Activated CD8-positive, alpha-beta memory T cell treated with anti-CD3 and anti-CD28 coated beads, Interleukin-2, amount 10 ng/mL, durations not matched to agents 7 days and 5 days (primary cell): ENCODE data around the gene BTF3. TPM values are rescaled to one million over a fixed set of nuclear protein-coding genes. Genes with fewer than 3 reads are reported as not detected.
"Not testable (repeated sequence)": the region's sequence is repeated elsewhere in the genome, so short reads cannot be mapped to it uniquely, and the experiment has no call there.

ENCODE experiments used
- ATAC-seq: fragments of 150-1000 bp; cut with Tn5 transposase; one replicate; pipeline ENCODE4 v1.10.0; 2021; ENCODE audit warnings: moderate library complexity
- CTCF ChIA-PET: fragments of 350-600 bp; sonication (Branson Sonifier 250); formaldehyde crosslinking; loops from one replicate; lab custom pipeline; 2021; ENCODE audit warnings: antibody characterized with exemption; lab: Charles Lee
- DNase-seq: peaks from one replicate; pipeline ENCODE4 v3.0.0-alpha.2; 2020
- H3K27ac Mint-ChIP-seq: one replicate; pipeline ENCODE4 v1.8.0; 2021; ENCODE audit warnings: mild to moderate bottlenecking, mixed read lengths
- H3K27me3 Mint-ChIP-seq: one replicate; pipeline ENCODE4 v1.8.0; 2021; ENCODE audit warnings: mixed read lengths
- H3K36me3 Mint-ChIP-seq: one replicate; pipeline ENCODE4 v1.8.0; 2021; ENCODE audit warnings: mild to moderate bottlenecking, mixed read lengths
- H3K4me1 Mint-ChIP-seq: one replicate; pipeline ENCODE4 v1.8.0; 2021; ENCODE audit warnings: mixed read lengths
- H3K4me3 Mint-ChIP-seq: one replicate; pipeline ENCODE4 v1.8.0; 2021; ENCODE audit warnings: mild to moderate bottlenecking, moderate library complexity, mixed read lengths
- H3K9me3 Mint-ChIP-seq: one replicate; pipeline ENCODE4 v1.8.0; 2022; ENCODE audit warnings: low read depth, mixed read lengths
- total RNA-seq, 2 experiments: library from RNA; stranded (reverse); gene quantifications; one replicate each; pipeline ENCODE4 v1.2.3, GENCODE V29; 2021

Gene BTF3
- 100 to 1,000 TPM; 601 to 785 TPM for total RNA-seq

GRCh38 chr5:73498057-73498992, at the start of gene BTF3:
Gene BTF3 (plus strand): TSS chr5:73498442. CDS start chr5:73498668, 226 bp downstream.
- CTCF ChIA-PET = interaction anchor here (0.9 to 6.5 kb wide), 5 partner anchors 13 to 93 kb away, joined by 3 to 33 read pairs (median 5); partner anchors contain the start of gene FOXD1
- Mint-ChIP-seq H3K4me1 (peaks cover 38% of the 10 kb centered on the region), H3K27me3 (peaks cover 7% of the 10 kb centered on the region), H3K27ac (peak within 1 kb of the TSS; percentile 98), H3K4me3 (peak within 1 kb of the TSS; percentile 95), H3K36me3 (peaks cover 29% of the 10 kb centered on the region), H3K9me3 (no peaks in the 10 kb centered on the region)
- DNase-seq = peak; percentile 97
- peak; percentile 97 for ATAC-seq

DNA sequence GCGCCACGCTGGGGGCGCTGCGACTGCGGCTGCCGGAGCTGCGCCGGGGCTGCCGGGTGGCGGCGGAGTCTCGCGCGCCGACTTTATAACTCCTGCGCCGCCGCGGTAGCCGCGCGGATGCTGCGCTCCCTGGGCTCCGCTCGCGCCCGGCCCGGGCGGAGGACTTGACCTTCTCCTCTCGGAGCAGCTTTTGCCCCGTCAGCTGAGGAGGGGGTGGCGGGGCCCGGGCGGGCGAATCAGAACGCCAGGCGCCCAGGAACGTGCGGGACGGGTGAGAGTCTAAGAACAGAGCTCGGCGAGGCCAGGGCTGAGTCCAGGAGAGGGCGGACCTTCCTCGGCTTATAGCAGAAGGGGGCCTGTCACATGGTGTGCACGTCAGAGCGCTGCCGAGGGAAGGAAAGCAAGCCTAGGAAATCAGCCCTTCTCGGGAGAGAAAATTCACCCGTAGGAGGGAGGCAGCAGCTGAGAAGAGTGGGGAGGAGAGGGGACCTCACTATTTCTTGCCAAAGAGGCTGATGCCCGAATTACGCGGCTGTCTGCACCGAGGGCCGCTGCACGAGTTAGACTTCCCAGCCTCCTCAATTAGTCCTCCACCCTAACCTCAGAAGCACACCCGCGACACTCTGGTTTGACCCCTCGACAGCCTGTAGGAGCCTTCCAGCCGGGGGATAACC, 49.6 kb upstream of the BTF3 start, which contains the start of gene FOXD1:
Gene FOXD1, minus strand, starts transcription at position 315 of the 674 bp plus-strand sequence. CDS start 415 bp downstream, outside the sequence.
- Mint-ChIP-seq H3K4me1 (peaks cover 18% of the 10 kb centered on the region), H3K9me3 (no peaks in the 10 kb centered on the region), H3K27ac (peak within 1 kb of the TSS; percentile 69), H3K36me3 (peaks cover 2% of the 10 kb centered on the region), H3K27me3 (peaks cover 83% of the 10 kb centered on the region), H3K4me3 (peak within 1 kb of the TSS; percentile 73)
- ATAC-seq (peak; percentile 71), DNase-seq (peak; percentile 67)
- CTCF ChIA-PET = interaction anchor here (0.9 to 1.6 kb wide), 6 partner anchors 14 to 247 kb away, joined by 3 to 5 read pairs (median 3); partner anchors contain the start of gene BTF3

GRCh38 chr5:73450137-73450536, 48.1 kb upstream of the BTF3 start:
- DNase-seq = no peak
- H3K36me3 Mint-ChIP-seq = peaks cover 2% of the 10 kb centered on the region
- peaks cover 18% of the 10 kb centered on the region for H3K4me1 Mint-ChIP-seq
- H3K27me3 Mint-ChIP-seq = peaks cover 80% of the 10 kb centered on the region
- CTCF ChIA-PET = interaction anchor here (1.0 to 2.7 kb wide), 7 partner anchors 145 to 494 kb away, joined by 3 to 26 read pairs (median 6); partner anchors contain the start of gene FCHO2
- no peak overlapping the region for H3K4me3 Mint-ChIP-seq
- H3K9me3 Mint-ChIP-seq = no peaks in the 10 kb centered on the region
- no peak overlapping the region for H3K27ac Mint-ChIP-seq
- no peak for ATAC-seq

DNA sequence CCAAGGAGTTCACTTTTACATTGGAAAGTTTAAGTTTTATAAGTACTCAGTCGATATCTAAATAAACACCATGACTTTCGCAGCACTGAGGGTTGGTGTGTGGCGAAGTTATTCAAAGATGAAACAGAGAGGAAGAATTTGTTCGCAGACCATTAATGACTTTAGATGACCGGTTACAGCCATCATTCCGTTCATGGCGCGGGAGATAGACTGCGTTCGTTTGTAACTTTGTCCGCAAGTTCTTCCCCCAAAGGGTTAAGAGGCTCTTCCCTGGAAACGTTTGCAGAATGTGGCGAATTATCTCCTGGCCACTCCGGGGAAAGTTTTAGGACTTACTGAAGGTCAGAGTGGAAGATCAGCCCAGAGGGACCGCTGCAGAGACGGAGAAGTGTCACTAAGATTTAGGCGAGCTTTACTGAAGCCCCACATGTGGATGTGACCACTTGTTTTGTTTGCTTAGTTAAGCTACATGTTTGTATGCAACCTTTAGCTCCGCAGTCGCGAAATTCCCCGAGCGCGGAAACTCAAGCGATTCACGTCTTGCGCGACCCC, 47.5 kb upstream of the BTF3 start:
- CTCF ChIA-PET = interaction anchor here (0.9 to 2.7 kb wide), 27 partner anchors 10 to 513 kb away, joined by 3 to 26 read pairs (median 4); partner anchors contain the start of gene FCHO2
- no peak for DNase-seq
- no peaks in the 10 kb centered on the region for H3K9me3 Mint-ChIP-seq
- peaks cover 77% of the 10 kb centered on the region for H3K27me3 Mint-ChIP-seq
- no peak overlapping the region for H3K4me3 Mint-ChIP-seq
- peaks cover 18% of the 10 kb centered on the region for H3K4me1 Mint-ChIP-seq
- peaks cover 2% of the 10 kb centered on the region for H3K36me3 Mint-ChIP-seq
- peak overlapping the region; percentile 67 for H3K27ac Mint-ChIP-seq
- ATAC-seq = no peak

DNA sequence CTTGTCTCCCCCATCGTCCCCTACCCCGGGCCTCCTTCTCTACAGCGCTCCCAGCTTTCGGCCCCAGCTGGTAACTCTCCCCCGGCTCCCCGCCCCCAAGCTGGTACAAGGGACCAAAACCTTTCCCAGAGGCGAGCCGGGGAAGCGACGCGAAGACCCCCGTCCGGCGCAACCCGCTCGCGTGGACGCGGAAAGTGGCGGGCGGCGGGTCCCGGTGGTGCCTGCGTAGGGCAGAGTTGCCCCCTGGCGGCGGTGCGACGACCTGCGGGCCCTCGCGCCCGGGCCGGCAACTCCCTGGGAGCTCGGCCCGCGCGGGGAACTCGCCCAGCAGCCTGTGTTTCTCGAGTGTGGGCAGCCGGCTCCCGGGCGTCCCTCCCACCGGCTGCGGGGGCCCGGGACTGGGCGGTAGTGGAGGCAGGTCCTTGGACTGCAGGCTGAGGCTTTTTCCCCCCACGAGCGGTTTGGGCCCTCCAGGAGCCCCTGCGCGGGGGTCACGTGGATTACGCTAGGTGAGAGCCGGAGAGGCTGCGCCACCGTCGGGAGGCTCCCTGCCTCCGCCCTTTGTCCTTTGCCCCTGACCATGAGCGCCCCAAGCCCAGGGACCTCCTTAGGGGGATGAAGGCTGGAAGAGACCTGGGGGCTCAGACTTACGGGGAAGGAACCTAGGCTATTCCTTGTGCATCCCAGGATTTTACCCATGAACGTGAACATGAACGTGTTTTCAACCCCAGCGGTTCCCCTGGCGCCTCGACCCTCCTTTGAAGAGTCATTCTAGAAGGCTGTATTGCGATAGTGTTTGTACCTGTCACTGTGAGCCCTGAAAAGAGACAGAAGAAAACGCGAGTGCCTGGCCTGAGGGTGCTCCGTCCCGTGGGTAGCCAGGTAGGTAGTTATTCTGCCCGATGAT, 46.8 kb upstream of the BTF3 start:
- DNase-seq = peak; percentile 70
- peaks cover 2% of the 10 kb centered on the region for H3K36me3 Mint-ChIP-seq
- CTCF ChIA-PET = interaction anchor here (0.6 to 2.7 kb wide), 32 partner anchors 9 to 844 kb away, joined by 3 to 26 read pairs (median 4); partner anchors contain the start of gene FCHO2
- no peak overlapping the region for H3K27ac Mint-ChIP-seq
- H3K9me3 Mint-ChIP-seq = no peaks in the 10 kb centered on the region
- H3K27me3 Mint-ChIP-seq = peaks cover 72% of the 10 kb centered on the region
- ATAC-seq = peak; percentile 58
- H3K4me3 Mint-ChIP-seq = no peak overlapping the region
- peaks cover 18% of the 10 kb centered on the region for H3K4me1 Mint-ChIP-seq

DNA sequence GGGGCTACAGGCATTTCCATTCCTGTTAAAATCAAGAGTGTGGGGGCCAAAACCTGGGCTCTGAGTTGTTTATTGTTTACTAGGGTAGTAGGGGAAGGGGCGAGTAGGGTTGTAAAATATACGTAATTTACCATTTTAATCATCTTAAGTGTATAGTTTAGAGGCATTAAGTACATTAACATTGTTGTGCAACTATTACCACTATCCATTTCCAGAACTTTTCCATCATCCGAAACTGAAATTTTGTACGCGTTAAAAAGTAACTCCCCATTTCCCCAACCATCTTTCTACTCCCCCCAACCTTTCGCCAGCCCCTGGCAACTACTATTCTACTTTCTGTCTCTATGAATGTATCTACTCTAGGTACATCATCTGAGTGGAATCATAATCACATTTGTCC, 46.0 kb upstream of the BTF3 start:
- CTCF ChIA-PET = no interaction called here
- H3K27ac Mint-ChIP-seq = no peak overlapping the region
- ATAC-seq = no peak

DNA sequence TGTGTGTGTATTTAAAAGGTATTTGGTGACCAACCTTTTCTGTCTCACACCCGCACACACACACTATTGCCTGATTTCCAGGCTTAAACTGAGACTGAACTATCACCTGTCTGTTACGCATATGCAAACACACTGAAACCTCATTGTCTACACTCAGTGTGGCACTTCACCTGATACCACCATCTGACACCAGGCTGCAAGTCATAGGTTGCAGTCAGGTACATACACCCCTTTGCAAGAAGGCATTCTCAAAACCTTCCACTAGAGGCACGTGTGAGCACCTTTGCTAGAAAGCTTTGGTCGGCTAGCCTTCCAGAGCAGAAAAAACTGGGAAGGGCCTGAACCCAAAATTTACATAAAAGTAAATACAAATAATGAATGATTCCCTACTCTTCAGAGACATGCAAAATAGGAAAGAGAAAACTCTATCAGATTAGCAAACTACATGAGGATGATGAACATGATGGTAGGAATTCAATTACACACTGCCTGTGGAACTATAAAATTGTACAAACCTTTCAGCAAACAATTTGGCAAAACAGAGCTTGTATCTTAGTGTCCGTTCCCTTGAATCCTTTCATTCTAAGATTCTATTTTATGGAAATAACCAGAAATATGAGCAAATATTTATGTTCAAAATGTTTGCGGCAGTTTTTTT, 43.7 kb upstream of the BTF3 start:
- Mint-ChIP-seq H3K36me3 (no peaks in the 10 kb centered on the region), H3K4me1 (peaks cover 5% of the 10 kb centered on the region), H3K9me3 (no peaks in the 10 kb centered on the region), H3K27ac (no peak overlapping the region), H3K4me3 (no peak overlapping the region), H3K27me3 (peaks cover 74% of the 10 kb centered on the region)
- DNase-seq (peak; percentile 54), ATAC-seq (peak; percentile 33)
- CTCF ChIA-PET = interaction anchor here (0.7 to 1.4 kb wide), 5 partner anchors 9 to 238 kb away, joined by 3 to 7 read pairs (median 4); no protein-coding TSS in a partner anchor

More for the DNA sequence above, 46.0 kb upstream of the BTF3 start:
- H3K4me3 Mint-ChIP-seq = no peak overlapping the region
- H3K27me3 Mint-ChIP-seq = peaks cover 74% of the 10 kb centered on the region
- H3K4me1 Mint-ChIP-seq = peaks cover 15% of the 10 kb centered on the region
- no peak for DNase-seq
- no peaks in the 10 kb centered on the region for H3K9me3 Mint-ChIP-seq
- peaks cover 2% of the 10 kb centered on the region for H3K36me3 Mint-ChIP-seq

GRCh38 chr5:73456462-73456861, 41.8 kb upstream of the BTF3 start:
- H3K36me3 Mint-ChIP-seq, ATAC-seq, DNase-seq, H3K4me1 Mint-ChIP-seq, H3K9me3 Mint-ChIP-seq, H3K27ac Mint-ChIP-seq, H3K4me3 Mint-ChIP-seq, CTCF ChIA-PET: not testable (repeated sequence)
- peaks cover 73% of the 10 kb centered on the region for H3K27me3 Mint-ChIP-seq

DNA sequence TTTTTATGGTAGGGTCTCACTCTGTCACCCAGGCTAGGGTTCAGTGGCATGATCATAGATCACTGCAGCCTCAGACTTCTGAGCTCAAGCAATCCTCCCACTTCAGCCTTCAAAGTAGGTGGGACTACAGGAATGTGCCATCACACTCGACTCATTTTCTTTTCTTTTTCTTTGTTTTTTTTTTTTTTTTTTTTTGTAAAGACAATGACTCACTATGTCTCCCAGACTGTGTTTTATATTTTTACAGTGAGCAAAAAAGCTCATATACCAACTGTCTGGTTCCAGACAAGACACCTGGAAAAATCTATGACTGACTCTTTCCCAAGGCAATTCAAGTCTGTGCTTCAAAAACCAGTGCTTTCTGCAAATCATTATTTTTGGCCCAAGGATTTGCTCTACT, 38.9 kb upstream of the BTF3 start:
- no peaks in the 10 kb centered on the region for H3K36me3 Mint-ChIP-seq
- H3K4me1 Mint-ChIP-seq = no peaks in the 10 kb centered on the region
- no peak overlapping the region for H3K27ac Mint-ChIP-seq
- ATAC-seq (no peak), DNase-seq (no peak)
- CTCF ChIA-PET = interaction anchor here (0.7 kb wide), 1 partner anchor 934 kb away, joined by 4 read pairs; no protein-coding TSS in a partner anchor
- H3K27me3 Mint-ChIP-seq = peaks cover 56% of the 10 kb centered on the region
- no peaks in the 10 kb centered on the region for H3K9me3 Mint-ChIP-seq
- H3K4me3 Mint-ChIP-seq = no peak overlapping the region

DNA sequence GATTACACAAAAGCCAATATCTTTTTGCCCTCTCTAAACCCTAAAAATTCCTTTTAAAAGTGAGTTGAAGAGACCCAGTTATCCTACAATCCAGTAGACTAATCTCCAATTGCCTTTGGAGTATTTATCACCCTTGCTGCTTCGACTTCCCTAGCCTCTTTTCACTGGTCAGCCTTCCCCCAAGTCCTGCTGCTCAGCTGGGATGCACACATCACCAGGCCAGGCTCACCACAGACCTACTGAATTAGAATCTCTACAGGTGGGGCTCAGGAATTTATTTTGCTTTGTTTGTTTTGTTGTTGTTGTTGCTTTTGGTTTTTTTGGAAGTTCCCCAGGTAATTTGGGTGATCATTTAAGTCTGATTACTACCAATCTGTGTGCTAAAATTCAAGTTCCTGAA, 38.1 kb upstream of the BTF3 start:
- Mint-ChIP-seq H3K4me1 (no peaks in the 10 kb centered on the region), H3K27ac (no peak overlapping the region), H3K9me3 (no peaks in the 10 kb centered on the region), H3K36me3 (no peaks in the 10 kb centered on the region), H3K4me3 (no peak overlapping the region), H3K27me3 (peaks cover 55% of the 10 kb centered on the region)
- ATAC-seq = no peak
- CTCF ChIA-PET = interaction anchor here (1.9 kb wide), 1 partner anchor 9 kb away, joined by 7 read pairs; no protein-coding TSS in a partner anchor
- no peak for DNase-seq

DNA sequence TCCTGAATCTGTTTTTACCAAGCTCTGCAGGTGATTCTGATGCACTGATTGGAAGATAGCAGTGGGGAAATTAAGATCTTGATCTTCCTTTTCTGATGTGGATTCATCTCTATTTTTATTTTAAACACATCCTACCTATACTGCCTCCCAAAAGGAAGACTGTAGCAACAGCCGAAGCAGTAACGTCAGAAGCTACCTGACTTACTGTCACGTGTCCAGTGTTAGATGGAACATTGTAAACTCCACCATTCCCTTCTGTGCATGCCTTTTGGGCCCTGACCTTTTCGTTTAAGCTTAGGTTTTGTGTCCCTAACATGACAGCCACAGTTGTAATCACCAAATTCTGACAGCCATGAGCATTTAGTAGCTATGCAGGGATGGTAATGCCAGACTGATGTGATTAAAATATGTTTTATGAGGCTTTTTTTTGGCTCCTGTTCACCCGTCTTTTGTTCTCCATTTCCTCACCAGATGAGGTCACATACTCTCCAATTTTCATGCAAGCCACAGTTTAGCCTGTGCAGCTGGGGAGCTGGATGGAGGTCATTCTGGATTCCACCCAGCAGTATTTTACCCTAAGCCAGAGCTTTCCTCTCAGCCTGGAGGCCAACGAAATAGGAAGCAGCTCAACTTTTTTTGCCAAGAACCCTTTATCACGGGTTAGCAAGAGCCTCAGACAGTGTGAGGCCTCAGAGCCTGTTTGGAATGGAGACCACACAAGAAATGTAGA, 34.1 kb upstream of the BTF3 start:
- CTCF ChIA-PET = interaction anchor here (0.7 kb wide), 1 partner anchor 10 kb away, joined by 6 read pairs; no protein-coding TSS in a partner anchor
- DNase-seq = no peak
- ATAC-seq = no peak
- Mint-ChIP-seq H3K9me3 (no peaks in the 10 kb centered on the region), H3K4me1 (no peaks in the 10 kb centered on the region), H3K27ac (no peak overlapping the region), H3K27me3 (peaks cover 46% of the 10 kb centered on the region), H3K36me3 (no peaks in the 10 kb centered on the region), H3K4me3 (no peak overlapping the region)
